Sciatic nerve (tissue), 2 donors: ENCODE measurements around the gene PDE10A. TPM values are rescaled to one million over a fixed set of nuclear protein-coding genes. Genes with fewer than 3 reads are reported as not detected.

Experiments
- ATAC-seq: fragments of 200-7000 bp; cut with Tn5 transposase; one replicate; pipeline ENCODE4 v1.9.1; 2020; ENCODE audit warnings: mild to moderate bottlenecking, moderate library complexity
- DNase-seq: peaks from one replicate; pipeline ENCODE4 v3.0.0-alpha.2; 2020; ENCODE audit warnings: low spot score
- intact Hi-C: fragments of 100-400 bp; cut with DNase I; formaldehyde crosslinking; loops from one replicate; pipeline ENCODE4 v1.14.2; 2022
- total RNA-seq: library from RNA; stranded (reverse); fragmentation: NEBNext Ultra II Directional; extraction: Animal tissue kit (Norgen Biotek cat#: 25700); gene quantifications from one replicate; pipeline ENCODE4 v1.2.1, GENCODE V29; 2021
- donor health status: DM: no; HTN: no; CAD: no.
- donor health status: DM: no; HTN: no; CAD: no.

The PDE10A gene
- total RNA-seq, 1 donor from 2014 or later, result 14.1 TPM

DNA sequence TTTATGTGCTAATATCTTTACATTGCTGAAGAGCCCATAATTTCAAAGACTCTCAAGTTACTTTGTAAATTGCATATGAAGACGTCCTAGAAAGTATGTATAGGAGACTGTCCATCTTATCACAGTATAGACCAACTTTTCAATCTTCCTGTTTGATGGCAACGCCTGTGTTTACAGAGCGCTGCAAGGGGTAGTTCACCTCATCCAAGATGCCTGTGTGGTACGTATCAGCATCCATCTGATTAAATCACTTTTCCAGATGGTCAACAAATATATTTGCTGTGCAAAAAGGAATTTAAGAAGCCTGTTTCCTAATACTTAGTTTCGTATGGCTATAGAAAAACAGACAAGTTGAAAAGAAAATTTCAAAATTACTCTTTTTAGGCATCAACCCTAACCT lies 17.9 kb upstream of the PDE10A start:
- DNase-seq (no peak), ATAC-seq (no peak)
- intact Hi-C loops, result no loop called here

GRCh38 chr6:165679326-165679725 lies 16.3 kb upstream of the PDE10A start:
- DNase-seq (no peak), ATAC-seq (no peak)
- intact Hi-C loops, result no loop called here

DNA sequence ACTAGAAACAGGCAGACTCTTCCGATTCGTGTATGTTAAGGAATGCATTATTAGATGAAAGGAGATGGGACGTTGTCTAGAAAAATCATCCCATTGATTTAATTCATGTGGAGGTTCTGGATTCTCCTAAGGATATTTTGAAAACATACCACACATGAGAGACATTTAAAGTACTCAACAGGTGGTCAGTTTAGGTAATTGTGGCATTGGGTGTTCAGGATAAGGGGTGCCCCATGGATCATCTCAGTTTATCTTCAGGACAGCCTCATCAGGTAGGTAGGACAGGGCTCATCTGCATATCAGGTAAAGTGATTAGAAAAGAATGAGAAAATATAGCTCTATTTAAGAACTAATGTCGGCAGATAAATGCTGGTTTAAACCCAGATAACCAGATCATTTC lies 15.9 kb upstream of the PDE10A start:
- DNase-seq, result no peak
- intact Hi-C loops, result no loop called here

DNA sequence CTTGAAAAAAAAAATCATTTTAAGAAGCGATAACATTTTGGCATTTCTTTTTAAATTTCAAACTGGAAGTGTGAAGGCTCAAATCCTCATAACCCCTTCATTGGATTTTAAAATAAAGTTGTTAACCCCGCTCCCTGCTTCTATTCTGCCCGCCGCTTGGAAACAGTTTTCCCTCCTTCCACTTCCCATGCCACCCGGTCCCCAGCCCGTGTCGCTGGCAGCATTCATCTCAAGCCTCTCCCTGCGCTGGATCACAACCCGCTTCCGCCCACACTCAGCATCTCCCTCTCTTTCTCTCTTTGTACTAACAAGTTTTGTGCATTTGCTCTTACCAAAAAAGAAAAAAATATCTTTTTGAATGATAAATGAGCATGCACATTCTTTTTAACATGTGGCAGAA lies 15.4 kb upstream of the PDE10A start:
- ATAC-seq (no peak), DNase-seq (no peak)
- intact Hi-C loops, result no loop called here

More for the DNA sequence above, 15.9 kb upstream of the PDE10A start:
- ATAC-seq, result no peak

DNA sequence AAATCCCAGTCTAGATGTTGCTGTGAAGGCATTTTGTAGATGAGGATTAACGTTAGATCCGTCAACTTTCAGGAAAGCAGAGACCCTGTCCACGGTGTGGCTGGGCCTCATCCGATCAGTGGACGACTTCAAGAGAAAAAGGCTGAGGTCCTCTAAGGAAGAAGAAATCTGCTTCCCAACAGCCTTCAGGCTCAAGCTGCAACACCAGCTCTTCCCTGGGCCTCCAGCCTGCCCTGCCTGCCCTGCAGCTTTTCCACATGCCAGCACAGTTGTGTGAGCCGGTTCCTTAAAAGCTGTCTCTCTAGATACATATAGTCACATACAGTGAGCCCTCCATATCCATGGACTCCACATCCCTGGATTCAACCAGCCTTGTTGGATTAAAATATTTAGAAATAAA lies 14.1 kb upstream of the PDE10A start:
- ATAC-seq, result no peak
- intact Hi-C loops, result no loop called here

GRCh38 chr6:165676435-165677068 lies 13.5 kb upstream of the PDE10A start:
- ATAC-seq (peak; percentile 53), DNase-seq (no peak)
- intact Hi-C loops, result no loop called here

More for the DNA sequence above, 14.1 kb upstream of the PDE10A start:
- no peak for DNase-seq

GRCh38 chr6:165675120-165675519 lies 12.1 kb upstream of the PDE10A start:
- no peak for ATAC-seq
- intact Hi-C loops, result no loop called here
- no peak for DNase-seq

- ATAC-seq, result no peak
- intact Hi-C loops, result no loop called here
- no peak for DNase-seq
Observed at GRCh38 chr6:165674155-165675029, 11.4 kb upstream of the PDE10A start.

- DNase-seq, result no peak
- intact Hi-C loops, result no loop called here
- no peak for ATAC-seq
Observed at GRCh38 chr6:165671222-165671768, 8.3 kb upstream of the PDE10A start.

- no peak for ATAC-seq
- intact Hi-C loops, result no loop called here
- no peak for DNase-seq
Observed at GRCh38 chr6:165668951-165669350, 5.9 kb upstream of the PDE10A start.

DNA sequence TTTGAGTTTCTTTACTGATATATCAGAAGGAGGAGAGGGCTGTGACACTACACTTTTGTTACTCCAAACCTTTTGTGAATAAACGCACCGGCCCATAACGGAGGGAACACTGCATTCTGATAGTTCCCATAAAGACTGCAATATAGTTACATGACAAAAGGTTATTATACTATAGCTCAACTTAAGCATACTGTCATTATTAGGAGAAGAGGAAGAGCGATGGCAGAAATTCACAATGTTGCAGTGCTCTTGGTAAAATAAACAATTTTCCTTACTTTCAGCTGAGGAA lies 2.3 kb upstream of the PDE10A start:
- ATAC-seq (no peak), DNase-seq (no peak)
- intact Hi-C loops, result no loop called here

GRCh38 chr6:165664559-165665383 lies 1.7 kb upstream of the PDE10A start:
- no peak for ATAC-seq
- intact Hi-C loops, result no loop called here
- DNase-seq, result no peak

GRCh38 chr6:165663736-165664558 lies 906 bp upstream of the PDE10A start:
- intact Hi-C loops, result no loop called here
- DNase-seq, result no peak
- ATAC-seq, result peak; percentile 48

DNA sequence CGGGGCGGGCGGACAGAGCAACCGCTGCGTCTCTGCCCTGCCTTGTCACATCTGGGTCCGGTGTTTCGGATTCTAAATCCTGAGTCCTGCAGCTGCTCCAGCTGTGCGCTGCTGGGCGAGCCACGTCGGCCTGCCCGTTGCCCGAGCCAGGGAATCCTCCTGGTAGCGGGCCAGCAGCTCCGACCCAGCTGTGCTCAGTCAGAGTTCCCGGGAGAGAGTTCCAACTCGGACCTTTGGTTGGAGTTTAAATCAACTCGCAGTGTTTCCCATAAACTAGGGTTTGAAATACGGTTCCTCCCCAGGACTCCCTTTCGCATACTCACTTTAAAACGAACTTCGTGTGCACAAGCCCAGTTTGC lies 315 bp upstream of the PDE10A start:
- DNase-seq, result no peak
- peak; percentile 50 for ATAC-seq
- intact Hi-C loops, result no loop called here

GRCh38 chr6:165662041-165662748 lies 846 bp downstream of the PDE10A start:
- intact Hi-C loops, result no loop called here
- ATAC-seq (no peak), DNase-seq (no peak)

GRCh38 chr6:165661664-165662025 lies 1.4 kb downstream of the PDE10A start:
- intact Hi-C loops, result no loop called here
- ATAC-seq, result peak; percentile 1
- DNase-seq, result no peak

DNA sequence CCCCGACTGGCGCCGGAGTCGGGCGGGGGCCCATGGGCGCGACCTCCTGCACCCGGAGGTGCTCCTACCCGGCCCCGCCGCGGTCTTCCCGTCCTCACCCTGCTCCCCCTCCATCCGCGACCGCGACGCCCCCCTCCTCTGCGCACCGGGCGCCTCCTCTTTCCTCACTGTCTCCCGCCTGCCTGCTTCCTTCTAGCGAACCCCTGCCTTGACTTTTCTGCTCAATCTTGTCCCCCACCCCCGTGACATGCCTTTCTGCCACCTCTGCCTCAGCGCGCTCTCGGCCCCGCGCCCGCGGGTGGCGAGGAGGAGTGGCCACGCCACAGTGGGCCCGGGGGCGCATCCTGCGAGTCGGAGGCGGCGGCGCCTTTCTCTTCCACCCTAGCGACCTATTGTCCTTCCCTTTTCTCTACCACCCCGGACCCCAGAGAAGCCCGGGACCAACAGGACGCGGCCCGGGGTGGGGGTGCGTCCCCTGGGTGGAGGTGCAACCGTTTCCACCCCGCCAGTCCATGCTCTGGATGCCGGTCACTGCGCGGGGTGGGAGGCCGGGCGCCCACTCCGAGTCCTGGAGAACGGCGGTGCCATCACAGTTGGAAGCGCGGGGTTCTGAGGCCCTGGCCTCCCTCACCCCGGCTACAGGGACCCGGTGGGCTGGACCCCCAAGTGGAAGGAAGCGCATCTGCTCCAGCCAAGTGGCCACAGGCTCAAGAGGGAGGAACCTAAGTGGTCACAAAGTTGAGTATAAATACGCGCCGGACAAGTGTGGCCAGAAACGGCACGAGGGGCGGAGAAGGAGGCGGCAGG lies 2.0 kb downstream of the PDE10A start:
- intact Hi-C loops, result no loop called here
- no peak for DNase-seq
- ATAC-seq, result peak; percentile 2
